ENCODE results near the gene MAPKAP1.

Gene MAPKAP1

DNA sequence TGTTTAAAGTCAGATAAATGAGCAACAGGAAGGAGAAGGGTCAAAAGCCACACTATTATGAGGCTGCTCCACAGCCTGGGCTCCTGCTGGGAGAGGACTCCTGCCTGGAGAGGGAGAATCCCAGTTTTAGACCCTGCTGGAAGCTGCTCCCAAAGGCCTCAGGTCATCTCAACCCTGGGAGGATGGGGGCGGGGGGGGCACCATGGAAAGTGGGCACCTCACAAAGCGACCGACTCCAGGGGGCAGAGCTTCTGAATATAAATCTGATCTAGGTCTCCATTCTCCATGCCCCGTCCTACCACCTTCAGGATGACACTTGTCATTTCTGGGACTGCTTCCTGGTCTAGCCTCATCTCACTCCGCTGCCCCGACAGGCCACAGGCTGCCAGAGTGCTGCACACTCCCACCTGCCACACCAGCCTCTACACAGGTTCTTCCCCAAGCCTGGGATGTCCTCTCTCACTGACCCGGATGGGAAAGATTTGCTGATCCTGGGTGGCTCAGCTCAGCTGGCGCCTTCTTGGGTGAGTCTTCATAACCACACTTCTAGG is 262.0 kb downstream of the MAPKAP1 start:
- ChIA-PET POLR2A (no interaction called here), CTCF (no interaction called here)
- no peak overlapping the region for H3K4me3 ChIP-seq (ENCODE audit: low read depth, low read length)
- DNase-seq (ENCODE audit: low read depth, low spot score): no peak
- TF ChIP-seq, protein P1, sequence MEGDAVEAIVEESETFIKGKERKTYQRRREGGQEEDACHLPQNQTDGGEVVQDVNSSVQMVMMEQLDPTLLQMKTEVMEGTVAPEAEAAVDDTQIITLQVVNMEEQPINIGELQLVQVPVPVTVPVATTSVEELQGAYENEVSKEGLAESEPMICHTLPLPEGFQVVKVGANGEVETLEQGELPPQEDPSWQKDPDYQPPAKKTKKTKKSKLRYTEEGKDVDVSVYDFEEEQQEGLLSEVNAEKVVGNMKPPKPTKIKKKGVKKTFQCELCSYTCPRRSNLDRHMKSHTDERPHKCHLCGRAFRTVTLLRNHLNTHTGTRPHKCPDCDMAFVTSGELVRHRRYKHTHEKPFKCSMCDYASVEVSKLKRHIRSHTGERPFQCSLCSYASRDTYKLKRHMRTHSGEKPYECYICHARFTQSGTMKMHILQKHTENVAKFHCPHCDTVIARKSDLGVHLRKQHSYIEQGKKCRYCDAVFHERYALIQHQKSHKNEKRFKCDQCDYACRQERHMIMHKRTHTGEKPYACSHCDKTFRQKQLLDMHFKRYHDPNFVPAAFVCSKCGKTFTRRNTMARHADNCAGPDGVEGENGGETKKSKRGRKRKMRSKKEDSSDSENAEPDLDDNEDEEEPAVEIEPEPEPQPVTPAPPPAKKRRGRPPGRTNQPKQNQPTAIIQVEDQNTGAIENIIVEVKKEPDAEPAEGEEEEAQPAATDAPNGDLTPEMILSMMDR (IDR thresholded peaks at IDR 0.05; ENCODE audit: insufficient read depth, low read length, missing control alignments): no peak

DNA sequence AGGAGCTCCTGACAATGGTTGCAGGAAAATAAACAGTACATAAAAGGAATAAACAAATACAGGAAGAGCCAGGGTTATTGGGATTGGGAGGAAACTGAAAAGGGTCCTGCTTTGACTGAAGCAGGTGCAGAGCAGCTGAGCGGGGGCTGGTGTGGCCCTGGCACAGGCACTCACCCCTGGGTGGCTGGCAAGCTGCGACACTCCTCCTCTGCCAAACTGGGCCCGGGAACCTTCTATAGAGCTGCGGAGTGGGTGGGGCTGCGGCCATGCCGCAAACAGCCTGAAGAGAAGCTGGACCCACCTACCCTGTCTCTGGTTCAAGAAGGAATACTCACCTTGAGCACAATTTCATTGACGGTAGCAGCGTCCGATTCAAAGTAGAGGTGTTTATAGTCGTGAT is 262.8 kb downstream of the MAPKAP1 start:
- CTCF ChIA-PET: no interaction called here
- POLR2A ChIA-PET: no interaction called here
- TF ChIP-seq, protein P1 (IDR thresholded peaks at IDR 0.05; ENCODE audit: insufficient read depth, low read length, missing control alignments): no peak

DNA sequence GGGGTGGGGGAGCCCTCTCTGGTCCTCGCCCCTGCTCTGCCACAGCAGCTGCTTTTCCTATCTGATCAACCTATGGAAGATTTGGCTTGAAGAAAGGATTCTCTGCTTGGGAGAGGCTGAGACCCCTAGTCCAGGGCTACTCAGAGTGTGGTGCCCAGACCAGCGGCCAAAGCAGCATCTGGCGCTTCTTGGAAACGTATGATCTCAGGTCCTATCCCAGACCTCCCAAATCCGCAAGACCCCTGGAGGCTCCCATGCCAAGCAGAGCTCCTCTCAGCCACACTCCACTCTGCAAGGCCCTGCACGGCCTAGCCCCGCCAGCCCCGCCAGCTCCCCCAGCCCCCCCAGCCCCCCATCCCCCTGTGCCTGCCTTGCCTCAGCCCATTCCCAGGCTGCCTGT is 263.6 kb downstream of the MAPKAP1 start:
- H3K4me3 ChIP-seq (ENCODE audit: low read depth, low read length): no peak overlapping the region
- TF ChIP-seq, protein P1 (IDR thresholded peaks at IDR 0.05; ENCODE audit: insufficient read depth, low read length, missing control alignments): no peak
- POLR2A ChIA-PET: no interaction called here
- CTCF ChIA-PET: no interaction called here
- no peak for DNase-seq (ENCODE audit: low read depth, low spot score)

More for the DNA sequence above, 262.8 kb downstream of the MAPKAP1 start:
- DNase-seq (ENCODE audit: low read depth, low spot score): no peak
- no peak overlapping the region for H3K4me3 ChIP-seq (ENCODE audit: low read depth, low read length)

DNA sequence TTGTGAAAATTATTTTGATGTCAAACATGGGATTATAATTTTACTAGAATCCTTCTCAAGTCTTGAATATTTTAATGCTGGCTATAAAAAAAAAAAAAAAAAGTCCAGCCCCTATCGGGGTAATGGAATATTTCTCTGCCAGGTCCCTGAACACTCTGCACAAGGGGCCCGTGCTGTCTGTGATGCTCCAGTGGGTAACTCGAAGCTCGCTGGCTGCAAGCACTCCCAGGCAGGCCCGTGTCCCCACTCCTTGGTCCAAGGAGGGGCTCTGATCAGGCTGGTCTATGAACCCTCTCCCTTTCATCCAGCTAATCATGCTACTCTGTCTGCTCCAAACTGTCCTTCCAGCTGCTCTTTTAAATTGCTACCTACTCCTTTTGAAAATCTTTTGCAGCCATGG is 264.6 kb downstream of the MAPKAP1 start:
- no peak overlapping the region for H3K4me3 ChIP-seq (ENCODE audit: low read depth, low read length)
- ChIA-PET CTCF (interaction anchor here (0.8 kb wide), 1 partner anchor 21 kb away, joined by 3 read pairs; no protein-coding TSS in a partner anchor), POLR2A (no interaction called here)
- TF ChIP-seq, protein P1 (IDR thresholded peaks at IDR 0.05; ENCODE audit: insufficient read depth, low read length, missing control alignments): no peak
- DNase-seq (ENCODE audit: low read depth, low spot score): no peak

DNA sequence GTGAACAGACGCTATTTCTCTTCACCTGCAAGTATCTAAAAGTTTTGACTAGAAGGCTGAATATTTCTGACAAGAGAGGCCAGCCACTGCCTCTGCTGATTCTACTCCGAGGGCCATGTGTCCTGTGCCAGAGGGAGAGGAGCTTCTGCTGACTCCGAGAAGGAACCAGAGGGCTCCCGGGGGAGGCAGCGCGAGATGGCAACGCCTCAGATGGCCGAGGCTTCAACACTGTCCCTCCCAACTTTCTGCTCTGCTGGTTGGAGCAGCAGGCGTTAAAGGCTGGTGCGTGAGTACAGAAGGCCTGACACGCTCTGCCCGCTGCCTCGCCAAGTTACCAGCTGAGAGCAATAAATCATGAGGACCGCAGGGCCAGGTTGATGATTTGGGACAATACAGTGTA is 266.6 kb downstream of the MAPKAP1 start:
- CTCF ChIA-PET: interaction anchor here (1.2 to 1.5 kb wide), 2 partner anchors 9 to 33 kb away, joined by 3 to 4 read pairs; no protein-coding TSS in a partner anchor
- DNase-seq (ENCODE audit: low read depth, low spot score): no peak
- TF ChIP-seq, protein P1 (IDR thresholded peaks at IDR 0.05; ENCODE audit: insufficient read depth, low read length, missing control alignments): no peak
- POLR2A ChIA-PET: no interaction called here
- H3K4me3 ChIP-seq (ENCODE audit: low read depth, low read length): no peak overlapping the region

DNA sequence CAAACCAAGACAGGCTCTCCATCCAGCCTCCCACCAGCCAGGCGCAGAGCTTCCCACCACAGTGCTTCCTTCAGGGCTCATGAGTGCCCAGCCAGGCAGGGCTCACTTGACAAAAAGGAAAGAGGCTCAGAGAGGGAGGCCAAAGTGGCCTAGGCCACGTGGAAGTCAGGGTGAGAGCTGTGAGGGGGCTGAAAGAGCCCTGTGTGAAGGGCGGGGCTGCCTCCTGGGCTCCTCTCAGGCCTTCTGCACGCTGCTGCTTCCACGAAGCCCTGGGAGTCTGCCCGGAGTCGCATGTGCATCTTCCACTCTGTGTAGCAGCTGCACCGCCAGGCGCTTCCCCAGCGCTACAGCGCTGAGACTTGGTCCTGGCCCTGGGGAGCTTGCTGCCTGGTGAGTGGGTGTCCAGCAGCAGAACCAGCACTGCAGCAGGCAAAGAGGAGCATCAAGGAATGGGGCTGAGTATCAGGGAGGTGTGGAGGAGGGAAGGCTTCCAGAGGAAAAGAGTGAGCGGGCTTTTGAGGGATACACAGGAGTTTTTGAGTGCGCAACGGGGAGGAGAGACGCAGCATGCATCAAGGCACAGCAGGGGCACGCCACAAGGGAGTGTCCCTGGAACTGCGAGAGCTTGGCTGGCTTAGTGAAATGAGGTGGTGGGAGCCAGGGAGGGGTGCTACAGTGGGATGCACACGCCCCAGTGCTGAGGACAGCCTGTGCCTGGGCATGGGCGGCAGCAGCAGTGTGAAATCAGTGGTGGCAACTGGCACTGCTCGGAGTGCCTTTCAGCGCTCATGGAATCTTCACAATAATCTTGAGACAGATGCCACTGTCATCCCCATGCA is 267.4 kb downstream of the MAPKAP1 start:
- no peak overlapping the region for H3K4me3 ChIP-seq (ENCODE audit: low read depth, low read length)
- TF ChIP-seq, protein P1 (IDR thresholded peaks at IDR 0.05; ENCODE audit: insufficient read depth, low read length, missing control alignments): no peak
- DNase-seq (ENCODE audit: low read depth, low spot score): no peak
- POLR2A ChIA-PET: no interaction called here
- CTCF ChIA-PET: interaction anchor here (0.9 to 1.5 kb wide), 2 partner anchors 10 to 32 kb away, joined by 3 to 4 read pairs; no protein-coding TSS in a partner anchor

All from AG04449 (cell line).